Epithelial cell of proximal tubule (primary cell): ENCODE measurements around the gene ABI3BP. TPM values are rescaled to one million over a fixed set of nuclear protein-coding genes. Genes with fewer than 3 reads are reported as not detected.

ENCODE experiments used
- DNase-seq: peaks from one replicate; pipeline ENCODE4 v3.0.0-alpha.2; 2011; ENCODE audit warnings: low read depth
- H3K4me3 ChIP-seq: 2 replicates; pipeline ENCODE4 v1.5.1; 2011; ENCODE audit warnings: low read depth, mild to moderate bottlenecking, low read length
- total RNA-seq: library from RNA; depleted of rRNA; stranded (reverse); fragments of >200 nt; gene quantifications from 2 replicates; pipeline ENCODE4 v1.2.3, GENCODE V29; 2015
- TF ChIP-seq, protein P1 (sequence below): conservative IDR thresholded peaks from 2 replicates; pipeline ENCODE4 v1.5.1; 2012; ENCODE audit warnings: low read depth, mild to moderate bottlenecking, low read length

The ABI3BP gene
- total RNA-seq, 1 donor from 2014 or later, result 3.6 TPM

DNA sequence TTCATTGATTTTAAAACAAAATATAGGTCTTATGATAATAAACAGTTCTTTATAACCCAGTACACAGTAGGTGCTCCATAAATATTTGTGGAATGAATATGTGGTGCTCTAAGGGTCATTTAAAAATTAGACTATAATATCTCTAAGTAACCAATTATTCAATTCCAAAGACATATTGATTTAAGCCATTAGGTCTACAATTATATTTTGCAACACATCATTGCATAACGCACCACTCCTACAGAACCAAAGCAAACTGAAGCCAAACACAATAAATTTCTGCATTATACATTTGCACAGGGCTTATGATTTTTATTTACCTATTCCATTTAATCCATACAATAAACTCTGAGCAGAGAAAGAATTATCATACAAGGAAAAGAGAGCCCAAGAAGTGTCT lies 104.3 kb downstream of the ABI3BP start:
- TF ChIP-seq, protein P1, sequence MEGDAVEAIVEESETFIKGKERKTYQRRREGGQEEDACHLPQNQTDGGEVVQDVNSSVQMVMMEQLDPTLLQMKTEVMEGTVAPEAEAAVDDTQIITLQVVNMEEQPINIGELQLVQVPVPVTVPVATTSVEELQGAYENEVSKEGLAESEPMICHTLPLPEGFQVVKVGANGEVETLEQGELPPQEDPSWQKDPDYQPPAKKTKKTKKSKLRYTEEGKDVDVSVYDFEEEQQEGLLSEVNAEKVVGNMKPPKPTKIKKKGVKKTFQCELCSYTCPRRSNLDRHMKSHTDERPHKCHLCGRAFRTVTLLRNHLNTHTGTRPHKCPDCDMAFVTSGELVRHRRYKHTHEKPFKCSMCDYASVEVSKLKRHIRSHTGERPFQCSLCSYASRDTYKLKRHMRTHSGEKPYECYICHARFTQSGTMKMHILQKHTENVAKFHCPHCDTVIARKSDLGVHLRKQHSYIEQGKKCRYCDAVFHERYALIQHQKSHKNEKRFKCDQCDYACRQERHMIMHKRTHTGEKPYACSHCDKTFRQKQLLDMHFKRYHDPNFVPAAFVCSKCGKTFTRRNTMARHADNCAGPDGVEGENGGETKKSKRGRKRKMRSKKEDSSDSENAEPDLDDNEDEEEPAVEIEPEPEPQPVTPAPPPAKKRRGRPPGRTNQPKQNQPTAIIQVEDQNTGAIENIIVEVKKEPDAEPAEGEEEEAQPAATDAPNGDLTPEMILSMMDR, result no peak
- DNase-seq, result no peak
- H3K4me3 ChIP-seq, result no peak overlapping the region

DNA sequence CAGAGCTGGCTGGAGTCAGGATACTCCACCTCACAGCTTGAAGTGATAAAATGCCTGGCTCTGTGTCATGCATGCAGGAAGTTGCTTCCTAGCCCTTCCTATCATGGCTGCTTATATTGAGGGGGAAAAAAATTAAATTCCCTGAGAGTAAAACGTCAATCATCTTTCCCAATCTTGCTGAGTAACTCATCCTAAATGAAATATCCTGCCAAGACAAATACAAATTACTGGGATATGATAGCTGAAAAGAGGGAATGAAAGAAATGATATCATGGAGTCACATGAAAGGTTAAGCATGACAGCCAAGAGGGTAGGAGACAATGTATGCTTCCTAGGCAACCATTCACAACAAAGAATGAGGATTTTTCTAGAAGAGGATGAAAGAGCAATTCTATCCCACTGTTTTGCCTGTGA lies 110.6 kb downstream of the ABI3BP start:
- DNase-seq, result no peak
- TF ChIP-seq, protein P1, result no peak
- no peak overlapping the region for H3K4me3 ChIP-seq

DNA sequence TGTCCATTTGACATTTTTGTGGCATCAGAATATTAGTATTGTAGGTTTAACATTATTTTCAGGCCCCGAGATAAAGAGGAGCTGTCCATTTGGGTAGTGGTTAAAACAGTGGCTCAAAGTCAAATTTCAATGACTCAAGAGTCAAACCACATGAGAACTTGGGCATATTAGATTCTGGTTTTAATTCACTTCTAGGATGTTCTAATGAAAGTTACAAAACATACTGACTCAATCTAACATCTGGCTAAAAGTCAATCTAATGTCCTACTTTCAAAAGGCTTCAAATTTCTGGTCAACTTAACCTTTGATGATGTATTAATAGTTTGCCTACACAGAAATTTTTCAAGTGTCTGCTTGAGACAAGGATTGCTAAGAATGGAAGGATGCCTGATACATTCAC lies 112.4 kb downstream of the ABI3BP start:
- no peak for DNase-seq
- H3K4me3 ChIP-seq, result no peak overlapping the region
- TF ChIP-seq, protein P1, result no peak

DNA sequence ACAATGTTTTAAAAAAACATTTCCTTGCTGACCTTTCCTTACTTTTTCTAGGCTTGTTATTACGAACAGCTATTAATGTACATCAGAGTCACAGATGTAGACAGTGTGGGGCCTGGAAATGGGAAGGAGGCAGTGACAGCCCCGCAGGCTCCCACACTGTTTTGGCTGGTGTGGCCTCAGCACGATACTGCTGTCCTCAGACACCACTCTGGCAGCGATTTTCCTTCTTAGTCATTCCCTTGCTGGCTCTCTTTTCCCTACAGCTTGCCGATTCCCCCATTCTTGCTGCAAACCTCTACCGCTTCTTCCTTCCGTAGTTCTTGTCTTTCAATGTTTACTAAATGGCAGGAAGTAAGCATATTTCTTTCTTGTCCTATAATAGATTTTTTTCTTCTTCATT lies 113.1 kb downstream of the ABI3BP start:
- TF ChIP-seq, protein P1, result no peak
- no peak for DNase-seq
- H3K4me3 ChIP-seq, result no peak overlapping the region

DNA sequence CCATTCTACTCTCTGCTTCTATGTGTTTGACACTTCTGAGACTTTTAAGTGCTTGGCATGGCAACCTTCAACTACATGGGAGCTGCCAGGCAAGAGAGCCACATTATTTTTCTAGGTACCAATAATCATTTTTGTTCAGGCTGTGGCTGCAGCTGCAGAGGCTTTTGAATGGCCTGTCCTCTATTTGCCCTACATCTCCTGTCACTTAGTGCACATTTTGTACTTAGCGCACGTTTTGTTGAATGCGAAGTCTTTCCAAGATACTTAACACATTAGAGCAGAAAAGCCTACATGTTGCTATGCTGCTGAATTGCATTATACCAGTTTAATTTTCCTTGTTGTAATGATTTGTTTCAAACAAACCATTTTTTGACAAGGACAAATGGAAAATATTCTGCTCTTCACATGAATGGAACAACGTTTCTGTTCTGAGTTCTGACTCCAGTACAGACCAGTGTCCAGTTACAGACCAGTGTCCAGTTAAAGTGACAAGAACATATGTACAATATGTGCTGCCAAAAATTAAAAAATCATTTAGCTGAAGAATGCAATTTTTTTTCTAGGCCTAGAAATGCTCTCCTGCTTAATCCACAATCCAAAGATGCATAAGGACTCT lies 113.9 kb downstream of the ABI3BP start:
- DNase-seq, result no peak
- no peak overlapping the region for H3K4me3 ChIP-seq
- TF ChIP-seq, protein P1, result no peak

DNA sequence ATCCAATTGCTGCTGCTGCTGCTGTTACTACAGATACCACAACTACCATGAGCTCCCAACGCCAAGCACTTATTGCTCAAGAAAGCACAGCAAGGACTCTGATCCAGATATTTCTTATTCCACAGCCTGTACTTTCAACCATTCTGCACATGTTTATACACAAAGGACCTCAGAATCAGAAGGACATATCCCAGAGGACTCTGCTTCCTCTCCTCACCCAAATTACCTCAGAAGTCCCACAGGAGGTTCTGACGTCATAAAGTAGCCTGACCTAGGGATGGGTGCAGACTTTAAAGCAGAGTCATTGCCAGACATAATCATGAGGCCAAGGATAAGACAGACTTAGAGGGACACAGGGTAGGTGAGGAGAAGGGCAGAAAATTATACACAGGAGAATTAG lies 115.9 kb downstream of the ABI3BP start:
- TF ChIP-seq, protein P1, result no peak
- no peak for DNase-seq
- H3K4me3 ChIP-seq, result no peak overlapping the region

DNA sequence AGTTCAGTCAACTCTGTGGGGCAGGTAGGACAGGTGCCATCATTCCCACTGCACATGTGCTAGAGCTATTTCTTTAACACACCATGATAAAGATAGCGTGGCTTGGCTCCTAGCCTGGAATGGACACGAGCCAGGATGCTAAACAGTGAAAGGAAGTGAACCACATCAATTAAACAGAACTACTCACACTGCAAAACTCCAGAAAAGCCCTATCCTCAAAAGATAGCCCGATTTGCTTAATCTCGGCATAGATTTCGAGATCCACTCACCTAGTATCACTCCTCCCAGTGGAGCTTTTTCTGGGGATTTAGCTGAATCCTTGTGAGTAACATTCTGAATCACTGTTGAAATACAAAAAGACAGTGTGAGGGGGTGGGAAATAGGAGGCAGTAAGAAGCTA lies 118.0 kb downstream of the ABI3BP start:
- H3K4me3 ChIP-seq, result no peak overlapping the region
- no peak for DNase-seq

More for the DNA sequence above, 118.0 kb downstream of the ABI3BP start:
- TF ChIP-seq, protein P1, result no peak
